SU-DHL-6 (cell line): Measurements from ENCODE around the gene ARL10.

Experiments used
- H2AFZ ChIP-seq: fragments of 200-600 bp; sonication (generic); 2 replicates; pipeline ENCODE4 v1.6.1; 2014; ENCODE audit warnings: low read depth, mild to moderate bottlenecking, moderate library complexity, mixed read lengths, antibody characterized with exemption, low read length; ENCODE audit not compliant: severe bottlenecking
- H3F3A ChIP-seq: fragments of 200-600 bp; shearing (Covaris generic); 2 replicates; pipeline ENCODE4 v1.6.0; 2016; ENCODE audit warnings: antibody characterized with exemption, mild to moderate bottlenecking; ENCODE audit not compliant: insufficient read depth
- H3K27ac ChIP-seq: fragments of 200-600 bp; sonication (generic); 2 replicates; pipeline ENCODE4 v1.5.1; 2016; ENCODE audit warnings: low read depth, mild to moderate bottlenecking, low read length, moderate library complexity, mixed read lengths
- H3K27me3 ChIP-seq: fragments of 200-600 bp; sonication (generic), shearing (Covaris generic); 2 replicates; pipeline ENCODE4 v1.6.0; 2014; ENCODE audit warnings: mild to moderate bottlenecking, low read length
- H3K36me3 ChIP-seq: fragments of 200-600 bp; sonication (generic); 2 replicates; pipeline ENCODE4 v1.6.1; 2014; ENCODE audit warnings: mild to moderate bottlenecking, low read length, mixed read lengths
- H3K4me2 ChIP-seq: fragments of 300-600, 200-600 bp; shearing (Covaris generic), sonication (generic); 2 replicates; pipeline ENCODE4 v1.6.0; 2014; ENCODE audit warnings: low read length, low read depth, mild to moderate bottlenecking; ENCODE audit not compliant: poor library complexity, severe bottlenecking
- H3K4me3 ChIP-seq: fragments of 200-600 bp; sonication (generic); 2 replicates; pipeline ENCODE4 v1.5.1; 2014; ENCODE audit warnings: antibody characterized with exemption, low read length, mild to moderate bottlenecking, mixed read lengths; ENCODE audit not compliant: insufficient read depth, poor library complexity, severe bottlenecking
- H3K79me2 ChIP-seq: fragments of 200-600 bp; sonication (generic); 2 replicates; pipeline ENCODE4 v1.6.1; 2014; ENCODE audit warnings: mild to moderate bottlenecking, low read length, moderate library complexity; ENCODE audit not compliant: insufficient read depth
- H3K9ac ChIP-seq: fragments of 200-600 bp; sonication (generic); 2 replicates; pipeline ENCODE4 v1.7.0; 2014; ENCODE audit warnings: mild to moderate bottlenecking, low read length
- H3K9me2 ChIP-seq: fragments of 200-600 bp; sonication (generic); replicated peaks from 2 replicates; pipeline ENCODE4 v1.6.1; 2014; ENCODE audit warnings: low read length; ENCODE audit not compliant: insufficient read depth
- H3K9me3 ChIP-seq: fragments of 200-600 bp; sonication (generic); 2 replicates; pipeline ENCODE4 v1.6.1; 2014; ENCODE audit warnings: low read length, mixed read lengths; ENCODE audit not compliant: insufficient read depth
- H4K20me1 ChIP-seq: fragments of 200-600 bp; sonication (generic); 2 replicates; pipeline ENCODE4 v1.6.1; 2014; ENCODE audit warnings: low read depth, mild to moderate bottlenecking, antibody characterized with exemption, low read length, moderate library complexity, mixed read lengths
- CTCF ChIP-seq: fragments of 200-600 bp; sonication (generic); IDR thresholded peaks from one replicate; pipeline ENCODE4 v1.5.1; 2017; ENCODE audit warnings: antibody characterized with exemption, mild to moderate bottlenecking, low read length, moderate library complexity; ENCODE audit not compliant: insufficient read depth, poor library complexity, severe bottlenecking
- EZH2phosphoT487 ChIP-seq: fragments of 200-600 bp; sonication (generic), shearing (Covaris generic); conservative IDR thresholded peaks from 2 replicates; pipeline ENCODE4 v1.6.1; 2018; ENCODE audit warnings: mild to moderate bottlenecking, antibody characterized with exemption, low read length, moderate library complexity, mixed read lengths

ARL10 gene

GRCh38 chr5:176368726-176369125 lies 3.4 kb downstream of the ARL10 start:
- Histone ChIP-seq H3K9me2 (no peaks in the 10 kb centered on the region), H3K4me3 (no peak overlapping the region), H3K4me2 (no peak overlapping the region), H3F3A (no peaks in the 10 kb centered on the region), H2AFZ (no peak overlapping the region), H3K27me3 (no peaks in the 10 kb centered on the region), H3K36me3 (no peaks in the 10 kb centered on the region), H3K9ac (no peak overlapping the region), H3K9me3 (no peaks in the 10 kb centered on the region), H3K27ac (no peak overlapping the region), H3K79me2 (no peaks in the 10 kb centered on the region), H4K20me1 (no peaks in the 10 kb centered on the region)
- TF ChIP-seq EZH2phosphoT487 = no peak
- no peak for TF ChIP-seq CTCF

DNA sequence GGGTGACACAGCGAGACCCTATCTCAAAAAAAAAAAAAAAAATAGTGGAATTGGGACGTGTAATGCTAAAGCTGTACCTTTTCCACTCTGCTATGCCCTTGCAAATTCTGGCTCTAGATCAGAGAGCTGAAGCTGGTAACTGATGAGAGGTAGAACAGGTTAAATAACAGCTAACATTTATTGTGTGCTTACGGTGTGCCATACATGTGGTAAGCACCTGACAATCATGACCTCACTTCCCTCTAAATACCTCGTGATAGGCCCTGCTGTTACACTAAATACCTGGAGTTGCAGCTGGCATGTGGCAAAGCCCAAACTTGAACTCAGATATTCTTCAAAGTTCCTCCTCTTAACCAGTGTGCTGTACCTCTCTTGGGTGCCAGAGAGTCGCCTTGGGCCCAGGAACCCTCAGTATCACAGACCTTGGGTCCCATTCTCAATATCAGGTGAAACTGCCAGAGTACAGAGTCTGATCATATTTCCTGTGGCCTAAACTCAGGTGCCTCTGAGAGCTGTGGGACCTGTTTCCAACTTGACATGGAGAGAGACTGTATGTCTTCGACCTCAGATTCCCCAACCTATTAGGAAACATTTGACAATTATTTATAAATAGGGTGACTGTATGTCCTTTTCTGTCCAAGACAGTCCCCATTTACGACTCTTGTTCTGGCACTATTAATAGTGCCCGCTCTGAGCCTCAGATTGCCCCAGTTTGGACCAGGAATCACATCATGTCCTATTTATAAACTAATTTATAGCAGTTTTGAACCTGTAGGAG lies 4.8 kb downstream of the ARL10 start:
- Histone ChIP-seq H3K9me3 (no peaks in the 10 kb centered on the region), H3K27ac (no peak overlapping the region), H3K4me2 (no peak overlapping the region), H4K20me1 (no peaks in the 10 kb centered on the region), H3K9ac (no peak overlapping the region), H3K9me2 (no peaks in the 10 kb centered on the region), H3K27me3 (no peaks in the 10 kb centered on the region), H3K36me3 (no peaks in the 10 kb centered on the region), H3K79me2 (no peaks in the 10 kb centered on the region), H3K4me3 (no peak overlapping the region), H2AFZ (no peak overlapping the region), H3F3A (no peaks in the 10 kb centered on the region)
- TF ChIP-seq CTCF (no peak), EZH2phosphoT487 (no peak)

DNA sequence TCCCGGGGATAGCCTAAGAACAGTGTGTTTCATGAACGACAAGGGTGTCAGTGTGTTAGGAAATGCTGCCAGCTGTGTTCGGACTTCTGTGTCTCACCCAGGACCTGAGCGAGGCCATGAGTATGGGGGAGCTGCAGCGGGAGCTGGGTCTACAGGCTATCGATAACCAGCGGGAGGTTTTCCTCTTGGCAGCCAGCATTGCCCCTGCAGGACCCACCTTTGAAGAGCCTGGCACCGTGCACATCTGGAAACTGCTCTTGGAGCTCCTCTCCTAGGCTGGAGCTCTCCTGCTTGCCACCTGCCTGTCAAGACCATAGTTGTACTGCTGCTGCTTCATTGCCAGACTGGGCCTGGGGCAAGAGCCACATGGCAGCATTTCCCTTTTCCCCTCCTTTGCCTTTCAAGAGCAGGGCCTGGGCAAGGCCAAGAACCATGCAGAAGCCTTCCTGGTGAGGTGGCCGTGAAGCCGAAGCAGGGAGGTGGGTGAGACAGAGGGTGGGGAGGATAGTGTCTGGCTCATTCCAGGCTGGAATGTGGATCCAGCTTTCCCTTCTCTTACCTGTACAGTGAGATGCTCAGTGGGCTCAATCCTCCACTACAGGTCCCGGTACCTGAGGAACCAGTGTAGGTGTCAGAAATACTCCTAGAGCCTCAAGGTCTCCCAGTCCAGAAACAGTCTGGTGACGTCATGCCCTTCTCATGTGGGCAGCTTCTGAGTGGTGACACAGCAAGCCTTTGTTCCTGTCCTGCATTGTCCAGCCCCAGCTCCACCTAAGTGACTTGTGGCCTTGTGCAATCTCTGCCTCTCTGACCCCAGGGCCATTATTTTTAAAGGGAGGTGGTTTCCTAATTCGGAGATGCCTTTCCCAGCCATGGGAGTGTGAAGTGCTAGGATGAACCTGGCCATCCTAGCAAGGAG lies 6.6 kb downstream of the ARL10 start:
- no peak overlapping the region for H2AFZ ChIP-seq
- H3K9ac ChIP-seq = no peak overlapping the region
- no peak for TF ChIP-seq EZH2phosphoT487
- no peak for TF ChIP-seq CTCF
- H3K4me3 ChIP-seq = no peak overlapping the region
- no peaks in the 10 kb centered on the region for H3K9me3 ChIP-seq
- no peaks in the 10 kb centered on the region for H3K79me2 ChIP-seq
- no peaks in the 10 kb centered on the region for H3K9me2 ChIP-seq
- H3K27me3 ChIP-seq = no peaks in the 10 kb centered on the region
- H4K20me1 ChIP-seq = no peaks in the 10 kb centered on the region
- H3K27ac ChIP-seq = no peak overlapping the region
- no peaks in the 10 kb centered on the region for H3F3A ChIP-seq
- no peaks in the 10 kb centered on the region for H3K36me3 ChIP-seq
- no peak overlapping the region for H3K4me2 ChIP-seq
